ENCODE measurements around the gene KRTAP12-4.
"Not testable (repeated sequence)": the region's sequence is repeated elsewhere in the genome, so short reads cannot be mapped to it uniquely, and the experiment has no call there.

- TF ChIP-seq CTCF, POLR2A (IDR thresholded peaks at IDR 0.05): not testable (repeated sequence)
Observed at GRCh38 chr21:44627831-44628233, 26.6 kb downstream of the KRTAP12-4 start.
